ENCODE results near the gene CAMTA1. TPM values are rescaled to one million over a fixed set of nuclear protein-coding genes. Genes with fewer than 3 reads are reported as not detected.

The CAMTA1 gene
- total RNA-seq, 3 donors from 2014 or later: 73.4 to 114 (median 82.6) TPM

DNA sequence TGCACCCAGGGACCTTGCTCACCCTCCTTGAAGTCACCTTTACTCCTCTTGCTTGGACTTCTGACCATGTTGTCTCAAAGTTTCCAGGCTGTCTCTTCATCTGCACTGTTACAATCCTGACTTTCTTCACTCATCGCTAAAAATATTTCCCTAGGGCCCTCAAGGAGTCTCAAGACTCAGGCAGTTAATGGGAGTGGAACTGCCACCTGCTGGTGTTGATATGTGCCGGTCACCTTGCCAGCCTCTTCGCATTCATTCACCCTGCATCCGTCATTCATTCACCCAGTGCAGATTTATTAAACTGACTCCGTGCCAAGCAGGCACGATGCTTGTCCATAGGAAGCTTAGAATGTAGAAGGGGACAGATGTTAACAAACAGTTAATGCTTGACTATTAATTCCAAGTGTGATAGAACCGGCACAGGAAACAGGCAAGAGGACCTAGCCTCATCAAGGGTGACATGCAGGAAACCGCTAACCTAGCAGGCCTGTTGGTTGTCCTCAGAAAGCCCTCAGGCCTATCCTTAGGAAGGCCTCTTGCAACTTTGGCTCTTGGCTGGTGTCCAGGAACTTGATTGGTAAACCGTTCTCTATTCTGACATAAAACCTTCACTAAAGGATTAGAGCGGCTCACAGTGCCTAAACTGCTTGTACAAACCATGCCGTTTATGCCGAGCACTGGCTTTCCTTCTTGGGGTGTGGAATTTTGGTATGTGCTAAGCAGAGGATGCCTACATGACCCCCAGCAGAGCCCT, 342.2 kb downstream of the CAMTA1 start:
- Histone ChIP-seq H3K4me1 (ENCODE audit: low read depth) (no peaks in the 10 kb centered on the region), H3K36me3 (ENCODE audit: low read depth) (no peaks in the 10 kb centered on the region), H3K9me3 (no peaks in the 10 kb centered on the region), H3K4me3 (no peak overlapping the region)
- intact Hi-C loops (cut with DNase I, micrococcal nuclease): no loop called here
- TF ChIP-seq, protein P1, sequence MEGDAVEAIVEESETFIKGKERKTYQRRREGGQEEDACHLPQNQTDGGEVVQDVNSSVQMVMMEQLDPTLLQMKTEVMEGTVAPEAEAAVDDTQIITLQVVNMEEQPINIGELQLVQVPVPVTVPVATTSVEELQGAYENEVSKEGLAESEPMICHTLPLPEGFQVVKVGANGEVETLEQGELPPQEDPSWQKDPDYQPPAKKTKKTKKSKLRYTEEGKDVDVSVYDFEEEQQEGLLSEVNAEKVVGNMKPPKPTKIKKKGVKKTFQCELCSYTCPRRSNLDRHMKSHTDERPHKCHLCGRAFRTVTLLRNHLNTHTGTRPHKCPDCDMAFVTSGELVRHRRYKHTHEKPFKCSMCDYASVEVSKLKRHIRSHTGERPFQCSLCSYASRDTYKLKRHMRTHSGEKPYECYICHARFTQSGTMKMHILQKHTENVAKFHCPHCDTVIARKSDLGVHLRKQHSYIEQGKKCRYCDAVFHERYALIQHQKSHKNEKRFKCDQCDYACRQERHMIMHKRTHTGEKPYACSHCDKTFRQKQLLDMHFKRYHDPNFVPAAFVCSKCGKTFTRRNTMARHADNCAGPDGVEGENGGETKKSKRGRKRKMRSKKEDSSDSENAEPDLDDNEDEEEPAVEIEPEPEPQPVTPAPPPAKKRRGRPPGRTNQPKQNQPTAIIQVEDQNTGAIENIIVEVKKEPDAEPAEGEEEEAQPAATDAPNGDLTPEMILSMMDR (IDR thresholded peaks at IDR 0.05): no peak
- ATAC-seq: no peak
- DNase-seq: peak in 1 of 3 donors; percentile 8

DNA sequence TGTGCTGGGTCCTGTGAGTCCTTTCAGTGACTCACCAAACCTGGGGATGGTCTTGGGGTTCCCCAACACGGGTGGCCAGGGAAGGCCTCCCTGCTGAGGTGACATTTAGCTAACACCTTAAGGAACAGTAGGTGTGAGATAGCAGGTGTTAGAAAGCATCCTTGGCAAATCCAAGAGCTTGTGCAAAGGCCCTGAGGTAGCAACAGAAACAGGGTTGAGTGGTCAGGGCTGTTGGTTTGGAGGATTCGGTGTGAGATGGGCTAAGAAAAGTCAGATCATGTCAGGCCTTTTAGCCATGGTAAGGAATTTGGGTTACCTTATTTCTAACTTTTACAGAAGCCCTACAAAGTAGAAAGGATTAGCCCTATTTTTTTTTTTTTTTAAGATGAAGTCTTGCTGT, 343.0 kb downstream of the CAMTA1 start:
- no peaks in the 10 kb centered on the region for H3K9me3 ChIP-seq
- no peaks in the 10 kb centered on the region for H3K36me3 ChIP-seq (ENCODE audit: low read depth)
- no peaks in the 10 kb centered on the region for H3K4me1 ChIP-seq (ENCODE audit: low read depth)
- intact Hi-C loops (cut with DNase I, micrococcal nuclease): no loop called here
- ATAC-seq: no peak
- TF ChIP-seq, protein P1 (IDR thresholded peaks at IDR 0.05): no peak
- no peak for DNase-seq
- H3K4me3 ChIP-seq: no peak overlapping the region

DNA sequence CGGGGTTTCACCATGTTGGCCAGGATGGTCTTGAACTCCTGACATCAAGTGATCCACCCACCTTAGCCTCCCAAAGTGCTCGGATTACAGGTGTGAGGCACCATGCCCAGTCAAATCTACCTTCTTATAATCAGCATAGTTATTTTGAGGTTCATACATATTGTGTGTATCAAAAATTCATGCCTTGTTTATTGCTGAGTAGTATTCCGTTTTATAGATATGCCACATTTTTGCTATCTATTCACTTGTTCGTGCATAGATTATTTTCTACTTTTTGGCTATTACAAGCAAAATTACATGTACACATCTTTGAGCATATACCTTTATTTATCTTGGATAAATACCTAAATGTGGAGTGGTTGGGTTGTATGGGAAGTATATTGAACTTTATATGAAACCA, 344.9 kb downstream of the CAMTA1 start:
- Histone ChIP-seq H3K36me3 (ENCODE audit: low read depth) (no peaks in the 10 kb centered on the region), H3K4me1 (ENCODE audit: low read depth) (no peaks in the 10 kb centered on the region), H3K4me3 (no peak overlapping the region), H3K9me3 (no peaks in the 10 kb centered on the region)
- no peak for DNase-seq
- ATAC-seq: no peak
- intact Hi-C loops (cut with DNase I, micrococcal nuclease): no loop called here
- TF ChIP-seq, protein P1 (IDR thresholded peaks at IDR 0.05): no peak

DNA sequence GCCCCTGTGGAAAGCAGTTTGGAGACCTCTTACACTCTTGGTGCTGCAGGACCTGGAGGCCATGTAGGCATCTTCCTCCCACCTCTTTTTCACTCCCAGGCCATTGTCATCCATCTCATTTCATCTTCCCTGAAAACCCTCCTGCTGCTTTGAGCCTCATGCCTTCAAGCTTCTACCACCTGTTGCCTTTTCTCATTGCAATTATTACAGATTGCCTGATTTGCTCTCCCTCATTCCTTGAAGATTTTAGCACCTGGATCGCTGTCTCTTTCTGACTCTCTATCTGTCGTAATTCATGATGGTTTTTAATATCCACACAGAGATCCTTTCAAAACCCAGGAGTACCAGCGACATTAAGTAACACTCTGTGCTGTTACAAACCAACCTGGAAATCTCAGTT, 350.2 kb downstream of the CAMTA1 start:
- TF ChIP-seq, protein P1 (IDR thresholded peaks at IDR 0.05): no peak
- DNase-seq: no peak
- ATAC-seq: no peak
- intact Hi-C loops (cut with DNase I, micrococcal nuclease): no loop called here
- no peaks in the 10 kb centered on the region for H3K9me3 ChIP-seq
- H3K36me3 ChIP-seq (ENCODE audit: low read depth): no peaks in the 10 kb centered on the region
- H3K4me3 ChIP-seq: no peak overlapping the region
- H3K4me1 ChIP-seq (ENCODE audit: low read depth): no peaks in the 10 kb centered on the region

DNA sequence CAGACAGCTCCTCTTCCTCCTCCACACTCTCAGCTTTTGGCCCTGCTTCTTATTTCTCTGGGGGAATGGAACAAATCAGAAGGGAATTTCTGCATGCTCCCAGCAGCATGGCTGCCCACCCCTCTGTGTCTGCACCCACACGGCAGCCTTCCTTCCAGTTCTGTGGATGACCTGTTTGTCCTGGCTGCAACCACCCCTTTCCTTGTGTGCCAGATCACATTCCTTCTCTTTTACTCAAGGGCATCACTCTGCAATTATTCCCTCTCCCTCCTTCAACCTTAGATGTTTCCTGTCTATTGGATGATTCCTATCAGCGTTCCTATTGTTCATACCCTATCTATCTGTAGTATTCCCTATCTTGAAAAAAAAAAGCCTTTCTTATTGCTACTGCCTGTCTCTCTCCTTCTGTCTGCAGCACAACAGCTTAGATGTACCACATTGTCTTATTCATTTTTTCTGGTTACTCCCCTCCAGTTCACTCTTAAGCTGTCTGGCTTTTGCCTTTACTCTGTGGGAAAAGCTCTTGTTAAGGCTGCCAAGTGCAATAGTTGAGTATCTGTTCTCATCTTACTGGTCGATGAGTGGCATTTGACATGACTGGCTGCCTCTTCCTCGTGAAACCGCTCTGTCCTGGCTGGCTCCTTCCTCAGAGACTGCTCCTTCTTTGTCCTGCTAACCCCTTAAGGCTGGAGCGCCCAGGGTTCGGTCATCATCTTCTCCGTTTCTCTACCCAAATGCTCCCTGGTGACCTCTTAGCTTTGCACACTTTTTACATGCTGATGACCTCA, 351.1 kb downstream of the CAMTA1 start:
- ATAC-seq: no peak
- H3K36me3 ChIP-seq (ENCODE audit: low read depth): no peaks in the 10 kb centered on the region
- no peak for DNase-seq
- intact Hi-C loops (cut with DNase I, micrococcal nuclease): no loop called here
- H3K4me1 ChIP-seq (ENCODE audit: low read depth): no peaks in the 10 kb centered on the region
- H3K4me3 ChIP-seq: no peak overlapping the region
- TF ChIP-seq, protein P1 (IDR thresholded peaks at IDR 0.05): no peak
- no peaks in the 10 kb centered on the region for H3K9me3 ChIP-seq

Measured in mucosa of descending colon (tissue), 3 donors.